ENCODE measurements around the gene FAM135A.

DNA sequence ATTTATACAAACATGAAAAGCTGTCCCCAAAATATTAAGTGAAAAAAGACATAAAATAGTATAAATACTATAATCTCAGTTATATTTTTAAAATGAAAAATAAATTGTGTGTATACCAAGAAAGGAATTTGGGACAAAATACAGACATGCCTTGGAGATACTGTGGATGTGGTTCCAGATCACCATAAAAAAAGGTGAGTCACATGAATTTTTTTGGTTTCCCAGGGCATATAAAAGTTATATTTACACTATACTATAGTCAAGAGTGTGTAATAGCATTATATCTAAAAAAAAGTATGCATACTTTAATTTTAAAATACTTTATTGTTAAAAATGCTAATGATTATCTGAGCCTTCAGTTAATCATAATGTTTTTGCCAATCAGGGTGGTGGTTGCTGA, 136.0 kb downstream of the FAM135A start:
- TF ChIP-seq, protein P1, sequence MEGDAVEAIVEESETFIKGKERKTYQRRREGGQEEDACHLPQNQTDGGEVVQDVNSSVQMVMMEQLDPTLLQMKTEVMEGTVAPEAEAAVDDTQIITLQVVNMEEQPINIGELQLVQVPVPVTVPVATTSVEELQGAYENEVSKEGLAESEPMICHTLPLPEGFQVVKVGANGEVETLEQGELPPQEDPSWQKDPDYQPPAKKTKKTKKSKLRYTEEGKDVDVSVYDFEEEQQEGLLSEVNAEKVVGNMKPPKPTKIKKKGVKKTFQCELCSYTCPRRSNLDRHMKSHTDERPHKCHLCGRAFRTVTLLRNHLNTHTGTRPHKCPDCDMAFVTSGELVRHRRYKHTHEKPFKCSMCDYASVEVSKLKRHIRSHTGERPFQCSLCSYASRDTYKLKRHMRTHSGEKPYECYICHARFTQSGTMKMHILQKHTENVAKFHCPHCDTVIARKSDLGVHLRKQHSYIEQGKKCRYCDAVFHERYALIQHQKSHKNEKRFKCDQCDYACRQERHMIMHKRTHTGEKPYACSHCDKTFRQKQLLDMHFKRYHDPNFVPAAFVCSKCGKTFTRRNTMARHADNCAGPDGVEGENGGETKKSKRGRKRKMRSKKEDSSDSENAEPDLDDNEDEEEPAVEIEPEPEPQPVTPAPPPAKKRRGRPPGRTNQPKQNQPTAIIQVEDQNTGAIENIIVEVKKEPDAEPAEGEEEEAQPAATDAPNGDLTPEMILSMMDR (IDR thresholded peaks at IDR 0.05): no peak
- TF ChIP-seq POLR2A (IDR thresholded peaks at IDR 0.05): no peak

Data from Peyer's patch (tissue), 4 donors.